GM10847 (cell line): ENCODE measurements around the gene VEZF1.

Source experiments
- POLR2A ChIP-seq: IDR thresholded peaks from 2 replicates; pipeline ENCODE4 v1.6.1; 2011; ENCODE audit not compliant: insufficient read length; ENCODE audit errors: extremely low read depth

VEZF1 gene

GRCh38 chr17:57965521-57966160 lies 22.4 kb downstream of the VEZF1 start:
- no peak for TF ChIP-seq POLR2A

GRCh38 chr17:57963149-57963511 lies 24.9 kb downstream of the VEZF1 start:
- TF ChIP-seq POLR2A, result no peak

GRCh38 chr17:57962279-57963148 lies 25.5 kb downstream of the VEZF1 start:
- TF ChIP-seq POLR2A, result no peak

GRCh38 chr17:57959929-57960328 lies 28.1 kb downstream of the VEZF1 start:
- TF ChIP-seq POLR2A, result no peak

- no peak for TF ChIP-seq POLR2A
Measured at GRCh38 chr17:57957886-57958285, 30.2 kb downstream of the VEZF1 start.

- TF ChIP-seq POLR2A, result no peak
Measured at GRCh38 chr17:57957120-57957850, 30.8 kb downstream of the VEZF1 start.

GRCh38 chr17:57956291-57957119 lies 31.5 kb downstream of the VEZF1 start:
- no peak for TF ChIP-seq POLR2A

- no peak for TF ChIP-seq POLR2A
Measured at GRCh38 chr17:57955183-57955931, 32.7 kb downstream of the VEZF1 start, which contains the start of gene CUEDC1. CUEDC1 (minus strand) TSS chr17:57955412; CDS start chr17:57885564, 69,848 bp downstream.

- no peak for TF ChIP-seq POLR2A
Measured at GRCh38 chr17:57954397-57955182, 33.5 kb downstream of the VEZF1 start.

- no peak for TF ChIP-seq POLR2A
Measured at GRCh38 chr17:57953705-57954396, 34.2 kb downstream of the VEZF1 start.

- TF ChIP-seq POLR2A, result no peak
Measured at GRCh38 chr17:57953219-57953618, 34.8 kb downstream of the VEZF1 start.

- TF ChIP-seq POLR2A, result no peak
Measured at GRCh38 chr17:57949649-57950048, 38.4 kb downstream of the VEZF1 start.

- no peak for TF ChIP-seq POLR2A
Measured at GRCh38 chr17:57948555-57949420, 39.3 kb downstream of the VEZF1 start.
